Transverse colon (tissue), 4 donors: ENCODE results near the gene GPX5. TPM values are rescaled to one million over a fixed set of nuclear protein-coding genes. Genes with fewer than 3 reads are reported as not detected.

ENCODE experiments used
- DNase-seq: peaks from one replicate; pipeline ENCODE4 v3.0.0-alpha.2; 2019
- H3K27ac ChIP-seq, 4 donors: fragments of 200-600 bp; sonication (generic); 2 replicates each; pipeline ENCODE4 v1.5.1; 2016 to 2018; ENCODE audit warnings: inconsistent platforms in 4 of 4
- H3K27me3 ChIP-seq: fragments of 200-600 bp; sonication (generic); 2 replicates; pipeline ENCODE4 v1.5.1; 2017; ENCODE audit warnings: inconsistent platforms
- H3K36me3 ChIP-seq, 4 donors: fragments of 200-600 bp; sonication (generic); 2 replicates each; pipeline ENCODE4 v1.5.1; 2017 to 2019; ENCODE audit warnings: inconsistent platforms in 4 of 4
- H3K4me1 ChIP-seq, 4 donors: fragments of 200-600 bp; sonication (generic); 2 replicates each; pipeline ENCODE4 v1.5.1; 2017 to 2020; ENCODE audit warnings: inconsistent platforms in 4 of 4
- H3K4me3 ChIP-seq, 4 donors: fragments of 200-600 bp; sonication (generic); 1 replicate in 1 of 4; 2 replicates in 3 of 4; pipeline versions ENCODE4 v1.5.1 to v1.6.1; 2017 to 2019; ENCODE audit warnings: inconsistent platforms in 4 of 4
- H3K9me3 ChIP-seq, 2 donors: fragments of 200-600 bp; sonication (generic); 2 replicates each; pipeline ENCODE4 v1.5.1; 2017 to 2019; ENCODE audit warnings: inconsistent platforms in 2 of 2
- CTCF ChIP-seq, 5 experiments: fragments of 200-600 bp in 3 of 5; fragments of 450-650 bp in 2 of 5; sonication (generic) in 3 of 5; IDR thresholded peaks; 1 replicate in 2 of 5; 2 replicates in 3 of 5; pipeline ENCODE4 v1.5.1; 2016 to 2017; ENCODE audit warnings: antibody characterized with exemption in 5 of 5, inconsistent platforms in 3 of 5, mild to moderate bottlenecking in 2 of 5, moderate library complexity in 1 of 5
- EP300 ChIP-seq: sonication (generic); formaldehyde crosslinking; IDR thresholded peaks from one replicate; pipeline ENCODE4 v1.6.1; 2017; ENCODE audit warnings: antibody characterized with exemption, low read depth
- POLR2A ChIP-seq: fragments of 450-650 bp; IDR thresholded peaks from one replicate; pipeline ENCODE4 v1.6.1; 2016; ENCODE audit warnings: antibody characterized with exemption, mild to moderate bottlenecking, moderate library complexity
- POLR2AphosphoS5 ChIP-seq, 3 donors: sonication (generic); formaldehyde crosslinking; IDR thresholded peaks; one replicate each; pipeline ENCODE4 v1.6.1; 2016; ENCODE audit warnings: antibody characterized with exemption in 3 of 3
- WGBS, 2 donors: methylation state at CpG; one replicate each; pipeline ENCODE4 v1.1.5; 2018; ENCODE audit warnings: low coverage in 1 of 2; 5-methylcytosine and 5-hydroxymethylcytosine counted together
- in situ Hi-C, 4 donors: fragments of 200-750 bp; cut with MboI; loops; one replicate each; pipeline versions ENCODE4 v1.15.0 to v1.15.1; 2017; ENCODE audit warnings: low sequenced_read_pairs in 3 of 4, low pct_ligation_motif_present in 1 of 4, low pct_unique_long_range_greater_than_20kb in 1 of 4
- intact Hi-C: fragments of 100-400 bp; cut with DNase I; formaldehyde crosslinking; loops from one replicate; pipeline ENCODE4 v1.15.1; 2023; ENCODE audit warnings: low total_unique reads
- total RNA-seq, 4 donors: library from RNA; depleted of rRNA; stranded (reverse); fragments of >200 nt; gene quantifications; one replicate each; pipeline ENCODE4 v1.1.0, GENCODE V29; 2016

The GPX5 gene
- total RNA-seq, 4 donors from 2014 or later, result not detected

- Histone ChIP-seq H3K9me3 (no peaks in the 10 kb centered on the region), H3K27me3 (peaks cover 27% of the 10 kb centered on the region), H3K27ac (no peak overlapping the region), H3K4me1 (peaks cover 0 to 6% (median 0%) of the 10 kb centered on the region in 4 donors), H3K4me3 (no peak overlapping the region), H3K36me3 (no peaks in the 10 kb centered on the region)
- DNase-seq, result no peak
- intact Hi-C loops (no loop called here), in situ Hi-C loops (no loop called here)
- WGBS, 2 donors, result 95% methylated on average over 4 of the region's 4 CpGs; no CpG with 5 or more reads in 1 of the 2 donors
- TF ChIP-seq EP300, result no peak
- TF ChIP-seq POLR2A, result no peak
- TF ChIP-seq CTCF (IDR thresholded peaks at IDR 0.05), result no peak
- TF ChIP-seq POLR2AphosphoS5 (IDR thresholded peaks at IDR 0.05), result no peak
Measured at GRCh38 chr6:28568515-28569108, 42.9 kb downstream of the GPX5 start.

GRCh38 chr6:28569748-28570147 lies 44.1 kb downstream of the GPX5 start:
- Histone ChIP-seq H3K36me3 (no peaks in the 10 kb centered on the region), H3K4me1 (peaks cover 0 to 6% (median 0%) of the 10 kb centered on the region in 4 donors), H3K27ac (no peak overlapping the region), H3K9me3 (no peaks in the 10 kb centered on the region), H3K27me3 (peaks cover 25% of the 10 kb centered on the region), H3K4me3 (no peak overlapping the region)
- WGBS, 2 donors, result 4 to 26% methylated on average over 2 of the region's 2 CpGs
- in situ Hi-C loops (no loop called here), intact Hi-C loops (no loop called here)
- DNase-seq, result no peak
- TF ChIP-seq EP300 (no peak), CTCF (IDR thresholded peaks at IDR 0.05) (no peak), POLR2A (no peak), POLR2AphosphoS5 (IDR thresholded peaks at IDR 0.05) (no peak)

- Histone ChIP-seq H3K4me3 (no peak overlapping the region), H3K4me1 (no peaks in the 10 kb centered on the region), H3K36me3 (no peaks in the 10 kb centered on the region), H3K27ac (no peak overlapping the region), H3K27me3 (peaks cover 9% of the 10 kb centered on the region), H3K9me3 (no peaks in the 10 kb centered on the region)
- in situ Hi-C loops, result no loop called here
- DNase-seq, result no peak
- TF ChIP-seq EP300, result no peak
- intact Hi-C loops, result no loop called here
Measured at GRCh38 chr6:28580475-28580874, 54.8 kb downstream of the GPX5 start.

GRCh38 chr6:28583463-28583862 lies 57.8 kb downstream of the GPX5 start:
- Histone ChIP-seq H3K4me1 (peaks cover 3 to 14% (median 10%) of the 10 kb centered on the region in 4 donors), H3K27ac (no peak overlapping the region), H3K9me3 (no peaks in the 10 kb centered on the region), H3K36me3 (no peaks in the 10 kb centered on the region), H3K4me3 (no peak overlapping the region), H3K27me3 (peaks cover 38% of the 10 kb centered on the region)
- no peak for DNase-seq
- in situ Hi-C loops, result no loop called here
- intact Hi-C loops, result no loop called here
- TF ChIP-seq POLR2A (no peak), CTCF (IDR thresholded peaks at IDR 0.05) (no peak), EP300 (no peak), POLR2AphosphoS5 (IDR thresholded peaks at IDR 0.05) (no peak)
- 79% methylated on average over 2 of the region's 2 CpGs for WGBS, 2 donors

Other genes starting within 250 kb of the GPX5 start
- 1 to 10 TPM in 3 of 4 donors, under 1 TPM in 1; 0.75 to 3.2 (median 2.3) TPM for gene PGBD1, start 244.3 kb upstream of the GPX5 start, total RNA-seq
- gene ZSCAN31, start 189.7 kb upstream of the GPX5 start, total RNA-seq, result 10 to 100 TPM in 3 of 4 donors, 1 to 10 TPM in 1; 9.0 to 28.3 (median 17.0) TPM
- 1 to 10 TPM; 1.4 to 5.2 (median 4.3) TPM for gene ZKSCAN3, start 175.9 kb upstream of the GPX5 start, total RNA-seq
- 1 to 10 TPM; 1.2 to 6.2 (median 3.5) TPM for gene ZSCAN12, start 126.1 kb upstream of the GPX5 start, total RNA-seq
- gene ZSCAN23, start 82.4 kb upstream of the GPX5 start, total RNA-seq, result 10 to 100 TPM in 1 of 4 donors, 1 to 10 TPM in 1, under 1 TPM in 1, not detected in 1; 0.55 to 17.1 (median 2.5) TPM
- not detected for gene GPX6, start 10.1 kb upstream of the GPX5 start, total RNA-seq